ENCODE results near the gene MOV10L1.

DNA sequence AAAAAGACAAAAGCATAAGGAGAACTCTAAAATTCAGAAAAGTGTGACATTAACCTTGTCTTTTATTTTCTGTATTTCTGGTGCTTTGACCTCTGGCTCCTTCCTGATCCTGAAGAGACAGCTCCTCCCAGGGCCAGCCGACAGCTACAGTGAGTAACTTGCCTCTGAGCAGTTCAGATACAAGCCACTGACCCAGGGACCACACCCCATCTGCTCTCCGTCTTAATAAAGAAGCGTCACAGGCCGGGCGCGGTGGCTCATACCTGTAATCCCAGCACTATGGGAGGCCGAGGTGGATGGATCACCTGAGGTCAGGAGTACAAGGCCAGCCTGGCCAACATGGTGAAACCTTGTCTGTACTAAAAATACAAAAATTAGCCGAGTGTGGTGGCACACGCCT is 11.0 kb upstream of the MOV10L1 start:
- TF ChIP-seq, protein P1, sequence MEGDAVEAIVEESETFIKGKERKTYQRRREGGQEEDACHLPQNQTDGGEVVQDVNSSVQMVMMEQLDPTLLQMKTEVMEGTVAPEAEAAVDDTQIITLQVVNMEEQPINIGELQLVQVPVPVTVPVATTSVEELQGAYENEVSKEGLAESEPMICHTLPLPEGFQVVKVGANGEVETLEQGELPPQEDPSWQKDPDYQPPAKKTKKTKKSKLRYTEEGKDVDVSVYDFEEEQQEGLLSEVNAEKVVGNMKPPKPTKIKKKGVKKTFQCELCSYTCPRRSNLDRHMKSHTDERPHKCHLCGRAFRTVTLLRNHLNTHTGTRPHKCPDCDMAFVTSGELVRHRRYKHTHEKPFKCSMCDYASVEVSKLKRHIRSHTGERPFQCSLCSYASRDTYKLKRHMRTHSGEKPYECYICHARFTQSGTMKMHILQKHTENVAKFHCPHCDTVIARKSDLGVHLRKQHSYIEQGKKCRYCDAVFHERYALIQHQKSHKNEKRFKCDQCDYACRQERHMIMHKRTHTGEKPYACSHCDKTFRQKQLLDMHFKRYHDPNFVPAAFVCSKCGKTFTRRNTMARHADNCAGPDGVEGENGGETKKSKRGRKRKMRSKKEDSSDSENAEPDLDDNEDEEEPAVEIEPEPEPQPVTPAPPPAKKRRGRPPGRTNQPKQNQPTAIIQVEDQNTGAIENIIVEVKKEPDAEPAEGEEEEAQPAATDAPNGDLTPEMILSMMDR (IDR thresholded peaks at IDR 0.05; ENCODE audit: low read length), result no peak
- no peak for TF ChIP-seq EZH2 (IDR thresholded peaks at IDR 0.05; ENCODE audit: borderline replicate concordance, low read length)
